Measurements from ENCODE around the gene LRRK1. TPM values are rescaled to one million over a fixed set of nuclear protein-coding genes. Genes with fewer than 3 reads are reported as not detected.

The LRRK1 gene
- polyA plus RNA-seq, 2 of the 4 experiments (the other 2 are of a cell fraction): 12.2 to 17.7 TPM

DNA sequence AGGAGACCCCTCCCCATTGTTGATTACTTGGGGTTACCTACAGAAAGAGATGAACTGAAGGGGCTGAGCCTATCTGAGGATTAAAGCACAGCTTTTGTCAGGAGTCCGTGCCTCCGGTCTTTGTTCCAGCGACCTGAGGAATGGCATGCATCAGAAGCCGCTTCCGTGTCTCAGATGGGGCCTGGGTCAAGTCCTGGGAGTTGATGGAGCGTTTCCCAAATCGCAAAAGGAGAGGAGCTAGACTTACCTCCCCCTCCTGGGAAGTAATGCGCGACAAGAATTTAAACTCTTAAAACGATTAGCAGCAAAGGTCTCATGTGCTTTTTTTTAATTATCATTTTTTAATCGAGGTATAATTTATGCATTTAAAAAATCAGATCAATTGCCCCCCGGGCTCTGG lies 40.5 kb upstream of the LRRK1 start:
- H3K4me2 ChIP-seq: peak overlapping the region; percentile 80
- no peak for ATAC-seq

DNA sequence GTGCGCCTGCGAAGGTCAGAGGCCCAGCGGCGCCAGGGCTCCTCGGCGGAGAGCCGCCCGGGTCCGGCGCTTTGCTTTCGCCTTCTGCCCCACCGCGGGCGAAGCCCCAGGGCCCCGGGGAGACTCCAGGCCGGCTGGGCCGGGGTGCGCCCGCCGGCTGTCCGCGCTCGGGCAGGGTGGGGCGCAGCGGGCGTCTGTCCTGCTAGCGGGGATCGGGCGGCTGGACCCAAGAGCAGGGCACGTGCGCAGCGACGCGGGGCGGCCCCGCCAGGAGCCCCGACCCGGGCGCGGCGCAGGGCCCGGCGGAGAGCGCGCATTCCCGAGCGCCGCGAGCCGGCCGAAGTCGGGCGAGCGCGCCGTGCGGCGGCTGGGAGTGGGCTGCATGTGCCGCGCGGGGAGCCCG lies 40.1 kb upstream of the LRRK1 start:
- Histone ChIP-seq H3K9me3 (no peaks in the 10 kb centered on the region), H3K27ac (peak overlapping the region; percentile 84 to 91), H3K4me2 (peak overlapping the region; percentile 80), H3K4me3 (peak overlapping the region; percentile 75), H3K4me1 (peaks cover 5% of the 10 kb centered on the region)
- no peak for FAIRE-seq
- 23% methylated on average over 15 of the region's 62 CpGs for WGBS (ENCODE audit: missing lambda C conversion rate)
- TF ChIP-seq, protein P1, sequence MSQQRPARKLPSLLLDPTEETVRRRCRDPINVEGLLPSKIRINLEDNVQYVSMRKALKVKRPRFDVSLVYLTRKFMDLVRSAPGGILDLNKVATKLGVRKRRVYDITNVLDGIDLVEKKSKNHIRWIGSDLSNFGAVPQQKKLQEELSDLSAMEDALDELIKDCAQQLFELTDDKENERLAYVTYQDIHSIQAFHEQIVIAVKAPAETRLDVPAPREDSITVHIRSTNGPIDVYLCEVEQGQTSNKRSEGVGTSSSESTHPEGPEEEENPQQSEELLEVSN (IDR thresholded peaks at IDR 0.05; ENCODE audit: borderline replicate concordance, low read depth): 0 out of 2 replicates have a peak, but pooled peaks have one; percentile 27
- TF ChIP-seq ZC3H11A (IDR thresholded peaks at IDR 0.05) (no peak), PHF8 (IDR thresholded peaks at IDR 0.05; ENCODE audit: borderline replicate concordance, low read depth) (0 out of 2 replicates have a peak, but pooled peaks have one; percentile 19), HOXB13 (CRISPR knock-in tag; IDR thresholded peaks at IDR 0.05; ENCODE audit: low read depth) (0 out of 2 replicates have a peak, but pooled peaks have one; percentile 43), EHMT2 (IDR thresholded peaks at IDR 0.05; ENCODE audit: low read depth) (no peak), NPAS2 (CRISPR knock-in tag; IDR thresholded peaks at IDR 0.05; ENCODE audit: borderline replicate concordance) (0 out of 2 replicates have a peak, but pooled peaks have one; percentile 26)
- TF ChIP-seq, protein P2, sequence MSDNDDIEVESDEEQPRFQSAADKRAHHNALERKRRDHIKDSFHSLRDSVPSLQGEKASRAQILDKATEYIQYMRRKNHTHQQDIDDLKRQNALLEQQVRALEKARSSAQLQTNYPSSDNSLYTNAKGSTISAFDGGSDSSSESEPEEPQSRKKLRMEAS (IDR thresholded peaks at IDR 0.05): peak; percentile 38; the same call in 1 of the 2 replicates
- peak; percentile 19 to 47 for DNase-seq (ENCODE audit: low read depth in 1 of 2, low spot score in 1 of 2)
- POLR2A ChIA-PET: interaction anchor here (0.6 to 1.5 kb wide), 6 partner anchors 10 to 207 kb away, joined by 3 to 6 read pairs (median 3); no protein-coding TSS in a partner anchor
- ATAC-seq: peak; percentile 48 to 59
- CTCF ChIA-PET: interaction anchor here (0.7 to 6.7 kb wide), 10 partner anchors 9 to 252 kb away, joined by 3 to 74 read pairs (median 6); partner anchors contain the start of gene LRRK1

More for the DNA sequence above, 40.5 kb upstream of the LRRK1 start:
- POLR2A ChIA-PET: interaction anchor here (0.8 to 1.5 kb wide), 3 partner anchors 157 to 207 kb away, joined by 3 to 6 read pairs (median 3); no protein-coding TSS in a partner anchor
- DNase-seq (ENCODE audit: low read depth in 1 of 2, low spot score in 1 of 2) (no peak), FAIRE-seq (no peak)
- 69% methylated on average over 12 of the region's 12 CpGs for WGBS (ENCODE audit: missing lambda C conversion rate)
- H3K9me3 ChIP-seq: no peaks in the 10 kb centered on the region
- no peak for TF ChIP-seq CEBPB (IDR thresholded peaks at IDR 0.05)
- no peak for TF ChIP-seq KDM5A (IDR thresholded peaks at IDR 0.05)
- peak overlapping the region; percentile 84 to 91 for H3K27ac ChIP-seq
- CTCF ChIA-PET: interaction anchor here (0.7 to 6.7 kb wide), 11 partner anchors 9 to 252 kb away, joined by 3 to 74 read pairs (median 5); partner anchors contain the start of gene LRRK1
- peaks cover 5% of the 10 kb centered on the region for H3K4me1 ChIP-seq
- peak overlapping the region; percentile 75 for H3K4me3 ChIP-seq

DNA sequence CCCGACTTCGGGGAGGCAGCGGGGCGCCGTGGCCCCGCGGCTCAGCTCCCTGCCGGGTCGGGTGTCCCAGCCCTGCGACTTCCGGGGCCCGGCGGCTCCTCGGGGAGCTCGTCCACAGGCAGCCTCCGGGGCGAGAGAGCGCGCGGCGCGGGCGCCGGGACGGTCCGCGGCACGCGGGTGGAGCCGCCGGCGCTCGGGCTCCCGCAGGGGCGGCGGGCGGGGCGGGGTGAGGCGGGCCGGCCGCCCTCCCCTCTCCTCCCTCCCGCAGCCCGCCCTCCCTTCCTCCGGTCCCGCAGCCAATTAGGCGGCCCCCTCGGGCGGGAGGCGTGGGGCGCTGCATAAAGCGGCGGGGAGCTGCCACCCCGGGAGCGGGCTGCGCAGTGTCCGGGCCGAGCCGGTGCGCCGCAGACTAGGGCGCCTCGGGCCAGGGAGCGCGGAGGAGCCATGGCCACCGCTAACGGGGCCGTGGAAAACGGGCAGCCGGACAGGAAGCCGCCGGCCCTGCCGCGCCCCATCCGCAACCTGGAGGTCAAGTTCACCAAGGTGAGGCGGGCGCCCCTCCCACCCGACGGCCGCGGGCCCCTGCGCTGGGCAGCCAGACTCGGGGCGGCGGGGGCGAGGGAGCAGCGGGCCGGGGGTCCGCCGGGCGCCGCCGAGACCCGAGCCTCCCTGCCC lies 39.6 kb upstream of the LRRK1 start, which contains the start of gene ALDH1A3:
Gene ALDH1A3, plus strand, starts transcription at position 368 of the 675 bp plus-strand sequence. Its CDS starts 77 bp downstream, at position 445.
- TF ChIP-seq MYC (IDR thresholded peaks at IDR 0.05; ENCODE audit: borderline replicate concordance, low read length) (no peak), FOXS1 (CRISPR knock-in tag; IDR thresholded peaks at IDR 0.05) (no peak), GATA3 (IDR thresholded peaks at IDR 0.05; ENCODE audit: borderline replicate concordance) (no peak), EHMT2 (IDR thresholded peaks at IDR 0.05; ENCODE audit: low read depth) (no peak), ZC3H11A (IDR thresholded peaks at IDR 0.05) (no peak), CBX8 (IDR thresholded peaks at IDR 0.05) (no peak), PHF8 (IDR thresholded peaks at IDR 0.05; ENCODE audit: borderline replicate concordance, low read depth) (0 out of 2 replicates have a peak, but pooled peaks have one; percentile 20), POLR2A (IDR thresholded peaks at IDR 0.05; ENCODE audit: low read length) (peak; percentile 84), CEBPB (IDR thresholded peaks at IDR 0.05) (no peak), NR3C1 (IDR thresholded peaks at IDR 0.05) (no peak), JUN (IDR thresholded peaks at IDR 0.05) (peak; percentile 58 to 83; a peak in 2 of 5 replicates), JUNB (IDR thresholded peaks at IDR 0.05) (no peak), ZFP36 (IDR thresholded peaks at IDR 0.05; ENCODE audit: borderline replicate concordance, partially characterized antibody) (no peak)
- TF ChIP-seq, protein P3, sequence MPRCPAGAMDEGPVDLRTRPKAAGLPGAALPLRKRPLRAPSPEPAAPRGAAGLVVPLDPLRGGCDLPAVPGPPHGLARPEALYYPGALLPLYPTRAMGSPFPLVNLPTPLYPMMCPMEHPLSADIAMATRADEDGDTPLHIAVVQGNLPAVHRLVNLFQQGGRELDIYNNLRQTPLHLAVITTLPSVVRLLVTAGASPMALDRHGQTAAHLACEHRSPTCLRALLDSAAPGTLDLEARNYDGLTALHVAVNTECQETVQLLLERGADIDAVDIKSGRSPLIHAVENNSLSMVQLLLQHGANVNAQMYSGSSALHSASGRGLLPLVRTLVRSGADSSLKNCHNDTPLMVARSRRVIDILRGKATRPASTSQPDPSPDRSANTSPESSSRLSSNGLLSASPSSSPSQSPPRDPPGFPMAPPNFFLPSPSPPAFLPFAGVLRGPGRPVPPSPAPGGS (IDR thresholded peaks at IDR 0.05): peak; percentile 79; the same call in 2 of the 3 replicates
- TF ChIP-seq, protein P4, sequence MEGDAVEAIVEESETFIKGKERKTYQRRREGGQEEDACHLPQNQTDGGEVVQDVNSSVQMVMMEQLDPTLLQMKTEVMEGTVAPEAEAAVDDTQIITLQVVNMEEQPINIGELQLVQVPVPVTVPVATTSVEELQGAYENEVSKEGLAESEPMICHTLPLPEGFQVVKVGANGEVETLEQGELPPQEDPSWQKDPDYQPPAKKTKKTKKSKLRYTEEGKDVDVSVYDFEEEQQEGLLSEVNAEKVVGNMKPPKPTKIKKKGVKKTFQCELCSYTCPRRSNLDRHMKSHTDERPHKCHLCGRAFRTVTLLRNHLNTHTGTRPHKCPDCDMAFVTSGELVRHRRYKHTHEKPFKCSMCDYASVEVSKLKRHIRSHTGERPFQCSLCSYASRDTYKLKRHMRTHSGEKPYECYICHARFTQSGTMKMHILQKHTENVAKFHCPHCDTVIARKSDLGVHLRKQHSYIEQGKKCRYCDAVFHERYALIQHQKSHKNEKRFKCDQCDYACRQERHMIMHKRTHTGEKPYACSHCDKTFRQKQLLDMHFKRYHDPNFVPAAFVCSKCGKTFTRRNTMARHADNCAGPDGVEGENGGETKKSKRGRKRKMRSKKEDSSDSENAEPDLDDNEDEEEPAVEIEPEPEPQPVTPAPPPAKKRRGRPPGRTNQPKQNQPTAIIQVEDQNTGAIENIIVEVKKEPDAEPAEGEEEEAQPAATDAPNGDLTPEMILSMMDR (IDR thresholded peaks at IDR 0.05): no peak
- TF ChIP-seq, protein P1 (IDR thresholded peaks at IDR 0.05; ENCODE audit: borderline replicate concordance, low read depth): 0 out of 2 replicates have a peak, but pooled peaks have one; percentile 8
- TF ChIP-seq, protein P5, sequence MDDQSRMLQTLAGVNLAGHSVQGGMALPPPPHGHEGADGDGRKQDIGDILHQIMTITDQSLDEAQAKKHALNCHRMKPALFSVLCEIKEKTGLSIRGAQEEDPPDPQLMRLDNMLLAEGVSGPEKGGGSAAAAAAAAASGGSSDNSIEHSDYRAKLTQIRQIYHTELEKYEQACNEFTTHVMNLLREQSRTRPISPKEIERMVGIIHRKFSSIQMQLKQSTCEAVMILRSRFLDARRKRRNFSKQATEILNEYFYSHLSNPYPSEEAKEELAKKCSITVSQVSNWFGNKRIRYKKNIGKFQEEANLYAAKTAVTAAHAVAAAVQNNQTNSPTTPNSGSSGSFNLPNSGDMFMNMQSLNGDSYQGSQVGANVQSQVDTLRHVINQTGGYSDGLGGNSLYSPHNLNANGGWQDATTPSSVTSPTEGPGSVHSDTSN (IDR thresholded peaks at IDR 0.05): no peak
- ChIA-PET POLR2A (interaction anchor here (0.6 to 1.5 kb wide), 7 partner anchors 9 to 208 kb away, joined by 3 to 6 read pairs (median 3); no protein-coding TSS in a partner anchor), CTCF (interaction anchor here (0.6 to 6.7 kb wide), 6 partner anchors 20 to 378 kb away, joined by 3 to 74 read pairs (median 16); partner anchors contain the start of gene LRRK1)
- WGBS (ENCODE audit: missing lambda C conversion rate): 0% methylated on average over 16 of the region's 93 CpGs
- Histone ChIP-seq H3K4me2 (peak within 1 kb of the TSS; percentile 80), H3K4me3 (peak within 1 kb of the TSS; percentile 75), H3K9me3 (no peaks in the 10 kb centered on the region), H3K4me1 (peaks cover 5% of the 10 kb centered on the region), H3K27ac (peak within 1 kb of the TSS; percentile 84 to 91)
- DNase-seq (ENCODE audit: low read depth in 1 of 2, low spot score in 1 of 2) (peak; percentile 65 to 89), ATAC-seq (peak; percentile 81 to 91), FAIRE-seq (no peak)

Data from A549 (cell line).